ENCODE measurements around the gene NT5C3A.
"Not testable (repeated sequence)": the region's sequence is repeated elsewhere in the genome, so short reads cannot be mapped to it uniquely, and the experiment has no call there.

Gene NT5C3A

GRCh38 chr7:33062023-33062781, at the start of gene NT5C3A:
TSS of gene NT5C3A (minus strand) at chr7:33062776. CDS start at chr7:33062705, 71 bp downstream.
- DNase-seq, result no peak

GRCh38 chr7:33111614-33112013, 49.0 kb upstream of the NT5C3A start:
- DNase-seq, result no peak

- DNase-seq, result no peak
These were observed 47.2 kb upstream of the NT5C3A start for GRCh38 chr7:33109758-33110238.

GRCh38 chr7:33109005-33109757, 46.6 kb upstream of the NT5C3A start, which contains the start of gene RP9:
TSS of gene RP9 (minus strand) at chr7:33109404. CDS start at chr7:33109372, 32 bp downstream.
- DNase-seq, result peak; percentile 78

DNA sequence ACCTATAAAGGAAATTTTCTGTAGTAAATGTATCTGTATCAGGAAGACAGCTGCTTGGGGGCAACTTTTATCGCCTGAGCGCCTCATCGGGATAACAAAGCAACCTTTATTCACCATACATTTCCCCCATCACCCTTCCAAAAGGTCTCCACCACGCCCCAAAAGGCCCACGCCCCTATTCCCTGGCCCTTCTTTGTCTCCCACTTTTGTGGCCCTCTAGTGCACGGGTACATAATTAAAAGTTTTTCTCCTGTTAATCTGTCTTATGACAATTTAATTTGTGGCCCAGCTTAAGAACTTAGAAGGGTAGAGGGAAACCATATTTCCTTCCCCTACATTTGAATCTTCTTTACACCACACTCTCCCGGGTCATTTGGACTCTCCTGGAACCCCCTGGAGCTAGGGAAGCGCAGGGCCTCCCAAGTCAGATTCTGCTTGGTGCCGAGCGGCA, 46.0 kb upstream of the NT5C3A start:
- no peak for DNase-seq

DNA sequence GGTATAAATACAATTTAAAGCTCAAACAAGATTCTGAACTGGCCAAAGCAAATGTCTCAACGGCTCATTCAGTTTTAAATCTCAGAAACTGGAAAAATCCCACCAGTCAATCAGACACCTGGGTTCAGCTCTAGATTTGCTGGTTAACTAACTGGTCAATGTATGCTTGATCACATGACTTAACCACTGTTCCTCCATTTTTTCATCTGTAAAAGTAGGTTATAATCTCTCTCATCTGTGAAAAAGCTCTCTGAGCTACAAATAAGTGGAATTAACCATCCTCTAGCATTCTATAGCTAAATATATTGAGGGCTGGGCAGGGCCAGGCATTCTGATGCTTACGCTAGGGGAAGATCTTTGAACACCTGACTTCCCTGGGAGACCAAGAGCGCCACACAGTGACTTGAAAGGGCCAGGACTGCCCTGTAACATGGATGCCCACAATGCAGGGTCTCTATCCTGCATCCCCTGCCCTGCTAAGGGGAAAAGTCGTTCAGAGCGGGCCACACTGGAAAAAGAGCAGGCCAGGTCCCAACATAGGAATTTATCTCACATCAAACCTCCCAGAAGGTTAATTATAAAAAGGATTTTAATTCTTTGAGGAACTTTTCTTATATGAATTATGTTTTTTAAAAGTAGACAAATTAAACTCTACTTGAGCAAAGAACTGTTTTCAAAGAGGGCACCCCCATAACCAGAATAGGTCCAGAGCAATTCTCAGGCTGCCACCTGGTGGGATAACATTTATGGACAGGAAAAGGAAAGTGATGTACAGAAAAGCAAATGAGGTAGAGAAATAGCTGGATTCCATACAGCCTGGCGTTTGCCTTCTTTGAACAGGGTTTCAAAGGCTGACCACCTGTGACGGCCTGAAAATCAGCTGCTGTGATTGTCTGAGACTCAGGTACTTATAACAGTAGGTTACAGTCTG, 44.8 kb upstream of the NT5C3A start:
- DNase-seq, result peak; percentile 54

DNA sequence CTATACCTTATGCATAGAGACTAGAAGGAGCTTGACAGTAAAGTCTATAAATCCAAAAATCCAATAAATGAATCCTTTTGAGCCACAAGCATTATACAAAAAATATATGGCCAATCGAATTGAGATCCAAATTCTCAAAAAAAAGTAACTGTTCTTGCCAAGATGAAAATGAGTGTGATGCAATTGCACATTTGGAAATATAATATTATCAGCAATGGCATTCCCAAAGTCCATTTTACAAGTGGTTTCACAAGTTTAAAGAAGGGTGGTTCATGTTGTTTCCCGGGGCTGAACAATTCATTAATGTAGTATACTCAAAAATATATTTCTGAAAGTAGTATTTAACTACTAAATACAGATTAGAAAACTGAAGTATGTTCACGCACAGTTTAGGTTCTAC, 39.3 kb upstream of the NT5C3A start:
- DNase-seq, result no peak

- DNase-seq, result no peak
These were observed 38.2 kb upstream of the NT5C3A start for GRCh38 chr7:33100770-33101169.

- DNase-seq, result no peak
These were observed 36.8 kb upstream of the NT5C3A start for GRCh38 chr7:33099154-33099940.

DNA sequence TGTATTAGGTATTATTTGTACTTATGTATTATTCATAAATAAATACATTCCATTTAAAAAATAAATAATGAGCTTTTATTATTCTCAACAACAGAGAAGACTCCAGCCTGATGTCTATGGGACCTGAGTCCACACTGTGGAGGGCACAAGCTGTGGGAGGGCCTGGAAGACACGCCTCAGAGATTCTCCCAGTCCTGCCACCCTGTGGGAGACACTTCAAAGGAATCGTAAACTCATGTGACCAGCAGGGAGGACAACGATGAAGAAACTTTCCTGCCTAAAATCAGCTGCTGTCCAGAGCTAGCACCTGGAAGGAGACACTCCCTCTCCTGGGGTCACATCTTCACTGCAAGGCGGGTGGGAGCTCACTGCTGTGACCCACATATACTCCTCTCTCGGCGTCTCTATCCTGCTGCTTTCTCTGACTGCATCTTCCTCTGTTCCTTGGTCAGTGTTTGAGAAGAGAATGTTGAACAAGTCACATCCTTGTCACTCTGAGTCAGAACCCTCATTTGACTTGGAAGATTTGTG, 32.2 kb upstream of the NT5C3A start:
- DNase-seq, result not testable (repeated sequence)

- DNase-seq, result no peak
These were observed 30.7 kb upstream of the NT5C3A start for GRCh38 chr7:33093266-33093665.

DNA sequence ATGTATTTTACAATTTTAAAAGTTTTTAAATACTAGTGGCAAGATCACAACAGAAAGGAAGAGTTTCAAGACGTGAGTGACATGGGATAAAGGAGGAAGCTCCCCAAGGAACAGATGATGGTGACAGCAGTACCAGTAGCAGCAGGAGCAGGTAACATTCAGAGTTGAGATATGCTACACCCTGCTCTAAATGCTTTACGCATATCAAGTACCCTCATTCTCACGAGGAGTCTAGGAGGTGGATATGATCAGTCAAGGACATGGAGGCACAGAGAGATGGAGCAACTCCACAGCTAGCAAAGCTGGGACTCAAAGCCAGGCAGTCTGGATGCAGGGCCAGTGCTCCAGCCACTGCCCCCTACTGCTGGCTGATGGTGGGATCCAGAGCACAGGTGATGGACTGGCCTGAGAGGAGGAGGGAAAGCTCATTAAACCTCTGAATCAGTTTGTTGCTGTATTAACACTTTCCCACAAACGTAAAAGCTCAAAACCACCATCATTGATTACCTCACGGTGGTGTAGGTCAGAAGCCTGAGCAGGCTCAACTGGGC, 29.1 kb upstream of the NT5C3A start:
- no peak for DNase-seq

DNA sequence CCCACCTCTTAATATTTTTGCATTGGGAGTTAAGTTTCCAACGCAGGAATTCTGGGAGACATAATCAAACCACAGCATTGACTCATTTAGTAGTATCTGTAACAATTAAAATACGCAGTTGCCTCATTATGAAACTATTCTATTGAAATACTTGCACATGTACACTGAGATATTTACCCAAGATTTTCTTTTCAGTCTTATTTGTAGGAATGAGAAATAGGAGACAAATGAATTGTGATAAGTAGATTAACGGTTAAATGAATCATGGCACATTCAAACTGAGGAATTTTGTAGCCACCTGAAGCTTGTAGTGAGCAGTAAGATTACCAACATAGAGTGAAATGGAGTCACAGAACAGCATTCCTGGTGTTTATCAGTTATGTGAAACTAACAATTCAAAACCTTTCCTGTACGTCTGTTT, 28.5 kb upstream of the NT5C3A start:
- DNase-seq, result no peak

DNA sequence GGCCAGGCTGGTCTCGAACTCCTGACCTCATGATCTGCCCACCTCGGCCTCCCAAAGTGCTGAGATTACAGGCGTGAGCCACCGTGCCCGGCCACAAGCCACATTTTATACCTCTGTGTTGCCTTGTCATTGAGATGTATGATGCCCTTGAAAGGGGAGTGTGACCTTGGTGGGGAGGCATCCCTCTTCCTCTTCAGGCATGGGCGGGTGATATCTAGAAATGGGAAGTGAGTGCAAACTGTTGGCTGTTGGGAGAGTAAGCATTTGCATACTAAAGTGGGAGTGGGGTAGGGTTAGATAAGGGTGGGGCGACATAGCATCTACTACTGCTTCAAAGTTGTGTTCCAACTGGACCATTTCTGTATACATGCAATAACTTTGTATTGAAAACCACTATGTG, 26.6 kb upstream of the NT5C3A start:
- no peak for DNase-seq

- DNase-seq, result no peak
These were observed 25.3 kb upstream of the NT5C3A start for GRCh38 chr7:33087858-33088257.

DNA sequence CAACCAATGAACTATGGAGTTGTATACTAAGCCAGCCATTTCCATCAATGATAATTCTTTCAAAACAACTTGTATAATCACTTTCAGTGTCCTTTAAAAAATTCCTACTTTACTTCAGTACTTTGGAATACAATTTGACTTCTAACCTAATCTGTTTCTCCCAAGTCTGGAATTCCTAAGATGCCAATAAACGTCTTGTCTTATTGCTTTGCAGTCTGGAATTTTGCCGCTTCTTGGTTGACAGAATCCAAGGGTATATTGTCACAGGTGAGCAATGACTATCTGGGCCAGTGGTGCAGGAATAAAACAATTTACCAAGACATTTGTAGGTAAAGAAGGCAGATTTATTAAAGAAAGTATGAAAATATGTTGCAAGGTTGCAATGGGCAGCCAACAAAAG, 24.8 kb upstream of the NT5C3A start:
- DNase-seq, result no peak

GRCh38 chr7:33079763-33080690, 17.5 kb upstream of the NT5C3A start:
- DNase-seq, result no peak

DNA sequence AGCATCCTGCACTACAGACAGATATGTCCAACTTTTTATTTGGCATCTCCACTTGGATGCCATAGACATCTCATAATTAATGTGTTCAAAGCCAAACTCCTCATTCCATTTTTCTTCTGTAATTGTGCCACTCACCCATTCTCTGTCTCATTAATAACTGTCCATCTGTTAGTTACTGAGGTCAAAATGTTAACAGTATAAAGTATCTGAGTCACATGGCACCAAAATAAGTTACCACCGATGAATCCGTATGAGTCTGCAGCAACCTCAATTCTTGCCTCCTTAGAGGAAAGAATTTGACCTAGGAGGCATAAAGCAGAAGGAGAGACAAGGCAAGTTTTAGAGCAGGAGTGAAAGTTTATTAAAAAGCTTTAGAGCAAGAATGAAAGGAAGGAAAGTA, 16.5 kb upstream of the NT5C3A start:
- DNase-seq, result no peak

GRCh38 chr7:33076737-33077136, 14.2 kb upstream of the NT5C3A start:
- DNase-seq, result no peak

- DNase-seq, result no peak
These were observed 13.4 kb upstream of the NT5C3A start for GRCh38 chr7:33075818-33076518.

Data from CD4-positive, alpha-beta T cell treated with Interferon gamma for 1 hour (primary cell).